GM20431 (cell line): ENCODE data around the gene KRTAP10-3.

Experiments
- in situ Hi-C: fragments of 300-500 bp; cut with MseI, MboI; formaldehyde crosslinking; loops from one replicate; pipeline ENCODE4 v1.15.0; 2020; ENCODE audit warnings: low sequenced_read_pairs; ENCODE audit not compliant: unreplicated experiment

KRTAP10-3 gene

DNA sequence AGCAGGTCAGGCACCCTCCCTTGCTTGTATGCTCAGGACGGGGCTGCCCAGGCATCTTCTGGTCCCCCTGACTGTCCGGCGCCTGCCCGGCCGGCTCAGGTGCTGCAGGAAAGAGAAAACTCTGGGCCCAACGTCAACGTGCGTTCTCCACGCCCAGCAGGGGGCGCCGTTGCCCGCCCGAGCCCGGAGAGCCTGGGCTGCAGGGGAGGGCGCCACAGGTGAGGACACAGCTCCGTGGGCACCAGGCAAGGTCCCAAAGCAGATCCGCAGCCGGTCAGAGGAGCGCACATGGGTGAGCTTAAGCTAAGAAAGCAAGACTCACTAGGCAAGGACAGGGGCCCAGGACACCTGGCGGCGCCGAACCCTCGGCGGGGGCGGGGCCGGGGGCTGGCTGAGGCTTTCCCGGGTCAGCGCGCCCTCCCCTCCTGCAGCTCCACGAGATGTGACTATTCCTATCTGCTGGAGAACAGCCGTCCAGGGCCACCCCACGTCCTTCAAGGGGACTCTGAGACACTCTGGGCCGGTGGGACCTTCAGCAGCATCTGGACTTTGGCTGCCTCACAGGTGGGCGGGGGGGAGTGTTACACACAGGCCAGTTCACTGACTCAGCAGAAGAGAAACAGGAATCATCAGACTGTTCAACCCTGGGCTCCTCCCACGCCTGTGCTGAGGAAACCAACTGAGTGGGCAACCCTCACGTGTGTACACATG, 47.9 kb downstream of the KRTAP10-3 start:
- in situ Hi-C loops: loop anchor here (10.0 kb wide), 1 partner anchor 284 kb away; no protein-coding TSS in a partner anchor

DNA sequence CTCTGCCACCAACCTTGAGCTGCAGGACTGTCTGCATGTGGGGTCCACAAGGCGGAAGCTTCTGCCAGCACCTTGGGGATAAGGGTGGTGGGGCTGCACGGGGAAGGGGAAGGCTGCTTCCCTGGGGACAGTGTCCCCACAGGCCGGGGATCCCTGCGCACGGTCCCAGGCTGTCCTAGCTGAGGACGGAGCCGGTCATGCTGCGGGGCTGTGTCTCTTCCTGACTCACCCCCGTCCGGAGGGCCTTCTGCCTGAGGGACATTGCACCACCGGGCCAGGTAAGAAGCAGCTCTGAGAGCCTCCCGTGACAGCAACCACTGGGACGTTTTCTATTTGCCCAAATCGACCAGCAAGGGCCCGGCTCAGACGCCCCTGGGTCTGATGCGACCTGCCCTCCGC, 48.5 kb downstream of the KRTAP10-3 start:
- in situ Hi-C loops: loop anchor here (10.0 kb wide), 1 partner anchor 285 kb away; no protein-coding TSS in a partner anchor

DNA sequence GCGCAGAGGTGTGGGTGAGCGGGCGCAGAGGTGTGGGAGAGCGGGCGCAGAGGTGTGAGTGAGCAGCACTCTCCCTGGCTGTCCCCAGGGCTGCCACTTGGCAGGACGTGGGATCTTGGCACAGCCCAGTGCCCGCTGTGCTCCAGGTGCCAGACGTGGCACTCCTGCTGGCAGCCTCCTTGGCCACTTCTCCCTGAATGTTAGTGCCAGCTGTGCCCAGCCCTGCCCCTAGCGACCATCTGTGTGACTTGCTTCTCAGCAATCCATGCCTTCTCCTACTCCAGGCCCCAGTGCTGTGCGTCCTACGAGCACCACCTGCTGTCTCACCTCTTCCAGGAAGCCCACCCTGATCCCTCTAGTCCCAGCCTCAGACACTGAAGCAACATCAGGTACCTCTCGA, 49.1 kb downstream of the KRTAP10-3 start:
- in situ Hi-C loops: no loop called here

DNA sequence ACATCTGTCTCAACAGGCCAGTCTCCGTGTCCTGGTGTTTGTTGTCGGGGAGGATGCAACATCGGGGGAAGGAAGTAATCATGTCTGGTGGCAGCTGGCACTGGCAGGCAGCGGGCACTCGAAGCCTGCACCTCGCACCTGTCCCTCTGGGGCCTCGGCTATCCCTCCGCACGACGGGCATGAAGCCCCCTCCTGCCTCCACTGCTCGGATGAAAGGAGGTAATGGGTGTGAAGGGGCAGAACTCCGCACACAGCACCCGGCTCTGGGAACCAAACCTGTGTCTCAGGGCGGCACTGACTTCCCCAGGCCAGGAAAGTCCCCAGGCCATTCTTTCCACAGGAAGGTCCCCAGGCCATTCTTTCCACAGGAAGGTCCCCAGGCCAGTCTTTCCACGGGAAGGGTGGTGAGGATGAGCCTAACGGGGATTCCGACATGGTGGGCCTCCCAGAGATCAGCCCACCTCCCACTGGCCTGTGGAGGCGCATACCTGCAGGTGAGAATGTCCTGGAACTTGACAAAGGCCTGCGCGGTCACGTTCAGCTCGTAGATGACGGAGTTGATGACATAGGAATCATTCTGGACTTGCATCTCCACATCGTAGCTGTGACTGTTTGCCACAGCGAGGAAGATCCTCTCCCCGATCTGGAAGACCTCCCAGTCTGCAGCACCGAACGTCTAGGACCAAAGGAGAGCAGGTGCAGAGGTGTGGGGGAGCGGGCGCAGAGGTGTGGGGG, 49.7 kb downstream of the KRTAP10-3 start:
- in situ Hi-C loops: no loop called here

DNA sequence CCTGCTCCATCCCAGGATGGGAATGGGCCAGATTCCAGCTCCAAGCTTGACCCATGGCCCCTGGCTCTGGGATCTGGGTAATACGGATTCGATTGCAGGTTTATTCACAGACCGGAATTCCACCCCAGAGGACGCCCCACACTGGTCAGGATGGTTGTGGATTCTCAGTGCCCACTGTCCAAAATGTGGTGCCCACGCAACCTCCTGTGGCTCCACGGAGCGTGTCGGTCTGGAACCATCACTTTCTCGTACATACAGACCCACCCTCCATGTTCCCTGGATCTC, 50.2 kb downstream of the KRTAP10-3 start:
- in situ Hi-C loops: no loop called here
